ENCODE results near the gene USP49. TPM values are rescaled to one million over a fixed set of nuclear protein-coding genes. Genes with fewer than 3 reads are reported as not detected.

USP49 gene
- polyA plus RNA-seq, 6 donors from 2014 or later: 0.62 to 1.0 (median 0.69) TPM; not detected in 1

DNA sequence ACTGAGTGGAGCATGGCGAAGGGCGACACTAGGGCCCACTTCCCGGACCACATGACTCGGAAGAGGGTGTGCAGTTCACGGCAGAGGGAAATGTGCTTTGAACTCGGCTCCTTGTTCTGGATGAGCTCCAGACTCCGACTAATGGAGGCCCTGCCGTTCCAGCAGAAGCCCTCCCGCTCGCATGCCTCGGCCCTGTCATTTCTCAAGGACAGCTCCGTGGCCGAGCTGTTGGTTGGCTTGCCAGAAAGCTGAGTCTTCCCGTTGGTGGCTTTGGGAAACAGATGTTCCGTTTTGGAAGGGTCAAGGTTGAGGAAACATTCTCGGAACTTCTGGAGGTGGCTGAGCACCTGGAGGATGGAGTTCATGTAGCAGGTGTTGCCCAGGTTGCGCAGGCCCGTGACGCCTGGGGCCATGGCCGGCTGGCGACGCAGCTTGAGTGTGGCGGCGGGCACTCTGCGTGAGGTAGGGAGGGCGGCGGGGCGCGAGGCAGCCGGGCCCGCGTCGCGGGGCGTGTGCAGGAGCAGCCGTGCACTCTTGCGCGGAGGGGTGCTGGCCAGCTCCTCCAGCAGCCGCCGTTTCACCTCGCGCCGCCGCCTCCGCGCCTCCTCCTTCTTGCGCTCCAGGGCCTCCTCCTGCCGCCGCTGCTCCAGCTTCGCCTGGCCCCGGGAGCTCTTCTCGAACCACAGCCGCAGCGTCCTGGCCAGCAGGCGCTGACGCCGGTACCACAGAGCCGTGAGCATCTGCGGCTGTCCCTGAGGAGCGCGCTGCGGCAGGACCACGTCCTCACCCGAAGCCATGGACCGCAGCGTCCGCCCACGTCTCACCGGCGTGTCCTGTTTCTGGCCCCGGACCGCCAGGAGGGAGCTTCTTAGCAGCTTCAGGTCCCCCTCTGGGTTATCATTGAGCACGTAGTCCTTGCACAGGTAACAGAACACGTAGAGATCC is 89.1 kb downstream of the USP49 start:
- no peak for DNase-seq
- Mint-ChIP-seq H3K27ac (no peak overlapping the region), H3K4me1 (no peaks in the 10 kb centered on the region), H3K4me3 (no peak overlapping the region), H3K27me3 (no peaks in the 10 kb centered on the region), H3K36me3 (no peaks in the 10 kb centered on the region), H3K9me3 (no peaks in the 10 kb centered on the region)
- ATAC-seq (ENCODE audit: low read depth in 2 of 2): no peak

GRCh38 chr6:41801380-41801779 is 93.8 kb downstream of the USP49 start:
- Mint-ChIP-seq H3K4me1 (no peaks in the 10 kb centered on the region), H3K9me3 (no peaks in the 10 kb centered on the region), H3K27ac (peak overlapping the region in 2 of 6 donors; percentile 47 to 68), H3K27me3 (no peaks in the 10 kb centered on the region), H3K4me3 (no peak overlapping the region), H3K36me3 (no peaks in the 10 kb centered on the region)
- DNase-seq (no peak), ATAC-seq (ENCODE audit: low read depth in 2 of 2) (no peak)

- no peaks in the 10 kb centered on the region for H3K9me3 Mint-ChIP-seq
Measured at GRCh38 chr6:41799559-41799911, 95.6 kb downstream of the USP49 start.

DNA sequence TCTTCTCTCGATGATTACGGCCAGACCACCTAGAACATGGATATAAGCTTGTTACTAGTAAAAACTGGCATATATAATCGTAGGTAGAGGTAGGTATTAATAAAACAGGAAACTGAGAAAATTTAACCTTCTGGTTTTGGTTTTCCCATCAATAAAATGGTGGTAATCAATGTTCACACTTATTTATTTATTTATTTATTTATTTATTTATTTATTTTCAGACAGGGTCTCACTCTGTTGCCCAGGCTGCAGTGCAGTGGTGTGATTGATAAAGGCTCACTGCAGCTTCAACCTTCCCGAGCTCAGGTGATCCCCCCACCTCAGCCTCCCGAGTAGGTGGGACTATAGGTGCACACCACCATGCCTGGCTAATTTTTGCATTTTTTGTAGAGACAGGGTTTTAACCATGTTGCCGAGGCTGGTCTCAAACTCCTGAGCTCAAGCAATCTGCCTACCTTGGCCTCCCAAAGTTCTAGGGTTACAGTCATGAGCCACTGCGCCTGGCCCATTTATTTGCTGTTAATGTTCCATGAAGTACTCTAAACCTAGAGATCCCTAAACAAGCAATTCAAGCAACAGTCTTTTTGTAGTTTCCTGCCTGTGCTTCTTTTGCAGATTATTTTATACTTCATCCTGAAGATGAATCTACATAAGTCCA is 96.1 kb downstream of the USP49 start:
- H3K4me3 Mint-ChIP-seq: no peak overlapping the region
- H3K36me3 Mint-ChIP-seq: no peaks in the 10 kb centered on the region
- H3K9me3 Mint-ChIP-seq: no peaks in the 10 kb centered on the region
- no peaks in the 10 kb centered on the region for H3K27me3 Mint-ChIP-seq
- no peaks in the 10 kb centered on the region for H3K4me1 Mint-ChIP-seq
- H3K27ac Mint-ChIP-seq: no peak overlapping the region
- no peak for ATAC-seq (ENCODE audit: low read depth in 2 of 2)
- DNase-seq: no peak

More at GRCh38 chr6:41799559-41799911, 95.6 kb downstream of the USP49 start:
- H3K36me3 Mint-ChIP-seq: no peaks in the 10 kb centered on the region
- H3K4me3 Mint-ChIP-seq: peak overlapping the region in 1 of 8 donors; percentile 72
- H3K27ac Mint-ChIP-seq: peak overlapping the region in 1 of 6 donors; percentile 50
- no peak for DNase-seq
- no peaks in the 10 kb centered on the region for H3K4me1 Mint-ChIP-seq
- ATAC-seq (ENCODE audit: low read depth in 2 of 2): no peak
- H3K27me3 Mint-ChIP-seq: no peaks in the 10 kb centered on the region

DNA sequence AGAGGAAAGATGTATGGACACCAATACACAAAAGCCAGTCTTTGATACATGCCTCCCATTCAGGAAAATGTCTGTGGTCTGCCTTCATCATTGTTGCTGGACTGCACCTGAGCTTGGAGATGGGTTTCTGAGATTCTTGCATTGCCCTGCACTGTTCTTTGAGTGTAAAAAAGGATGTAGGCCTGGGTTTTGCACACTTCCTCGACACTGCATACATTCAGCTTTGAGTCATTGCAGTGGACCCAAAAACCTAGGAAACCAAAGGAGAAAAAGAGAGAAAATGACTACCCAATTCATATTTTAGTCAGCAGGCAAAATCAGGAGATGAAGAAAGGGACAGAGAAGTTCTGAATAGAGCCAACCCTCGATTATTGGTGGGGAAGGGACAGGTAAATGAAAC is 98.7 kb downstream of the USP49 start:
- ATAC-seq (ENCODE audit: low read depth in 2 of 2) (no peak), DNase-seq (no peak)
- Mint-ChIP-seq H3K9me3 (no peaks in the 10 kb centered on the region), H3K27me3 (no peaks in the 10 kb centered on the region), H3K36me3 (no peaks in the 10 kb centered on the region), H3K4me3 (no peak overlapping the region), H3K27ac (no peak overlapping the region), H3K4me1 (no peaks in the 10 kb centered on the region)

DNA sequence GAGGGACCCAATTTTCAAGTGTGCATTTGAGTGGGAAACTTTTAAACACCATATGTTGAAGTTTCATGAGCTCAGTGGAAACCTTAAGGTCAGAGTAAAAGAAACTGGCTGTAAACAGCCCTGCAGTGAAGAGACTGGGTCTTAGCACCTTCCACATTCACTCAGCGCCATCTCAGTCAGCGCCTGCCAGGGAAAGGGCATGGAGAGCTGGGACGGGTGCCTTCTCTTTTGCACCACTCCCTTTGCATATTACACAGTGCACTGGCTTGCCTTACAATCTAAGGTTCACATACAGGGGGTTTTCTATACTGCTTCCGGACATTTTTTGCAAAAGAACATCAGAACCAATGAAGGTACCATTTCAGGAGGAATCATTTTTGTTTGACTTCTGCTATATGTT is 103.2 kb downstream of the USP49 start:
- no peak for ATAC-seq (ENCODE audit: low read depth in 2 of 2)
- Mint-ChIP-seq H3K27me3 (no peaks in the 10 kb centered on the region), H3K4me1 (peaks cover 8 to 14% (median 9%) of the 10 kb centered on the region in 3 donors), H3K27ac (peak overlapping the region in 1 of 6 donors; percentile 24), H3K9me3 (no peaks in the 10 kb centered on the region), H3K36me3 (peaks cover 0 to 9% of the 10 kb centered on the region in 2 donors), H3K4me3 (peak overlapping the region in 1 of 8 donors; percentile 44)
- DNase-seq: no peak

DNA sequence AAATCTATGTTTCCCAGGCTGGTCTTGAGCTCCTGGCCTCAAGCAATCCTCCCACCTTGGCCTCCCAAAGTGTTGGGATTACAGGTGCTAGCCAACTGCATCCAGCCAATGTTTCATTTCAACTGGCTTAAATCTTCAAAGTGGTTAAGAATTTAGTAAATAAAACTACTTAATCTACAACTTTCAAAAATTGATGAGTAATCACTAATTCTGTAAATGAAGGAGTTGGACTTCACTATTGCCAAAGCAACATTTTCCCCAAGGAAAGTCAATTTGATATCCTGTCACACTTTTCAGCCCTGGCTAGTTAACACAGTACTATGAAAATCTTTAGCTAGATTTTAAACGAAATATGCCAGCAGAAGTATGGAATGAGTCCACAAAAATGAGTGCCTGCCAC is 103.9 kb downstream of the USP49 start:
- peak overlapping the region in 1 of 8 donors; percentile 44 for H3K4me3 Mint-ChIP-seq
- DNase-seq: no peak
- H3K4me1 Mint-ChIP-seq: peaks cover 8 to 15% (median 9%) of the 10 kb centered on the region in 3 donors
- ATAC-seq (ENCODE audit: low read depth in 2 of 2): no peak
- H3K27ac Mint-ChIP-seq: no peak overlapping the region
- H3K36me3 Mint-ChIP-seq: peaks cover 0 to 9% of the 10 kb centered on the region in 2 donors
- no peaks in the 10 kb centered on the region for H3K9me3 Mint-ChIP-seq
- no peaks in the 10 kb centered on the region for H3K27me3 Mint-ChIP-seq

- peak overlapping the region in 4 of 6 donors; percentile 15 to 77 (median 40) for H3K27ac Mint-ChIP-seq
- peaks cover 0 to 9% of the 10 kb centered on the region in 2 donors for H3K36me3 Mint-ChIP-seq
- H3K4me1 Mint-ChIP-seq: peaks cover 9 to 18% (median 14%) of the 10 kb centered on the region in 3 donors
- ATAC-seq (ENCODE audit: low read depth in 2 of 2) (no peak), DNase-seq (no peak)
- H3K27me3 Mint-ChIP-seq: no peaks in the 10 kb centered on the region
- peak overlapping the region in 3 of 8 donors; percentile 41 to 89 (median 82) for H3K4me3 Mint-ChIP-seq
- no peaks in the 10 kb centered on the region for H3K9me3 Mint-ChIP-seq
Measured at GRCh38 chr6:41790045-41790444, 105.1 kb downstream of the USP49 start.

GRCh38 chr6:41789390-41789724 is 105.8 kb downstream of the USP49 start:
- peak overlapping the region in 4 of 6 donors; percentile 20 to 77 (median 62) for H3K27ac Mint-ChIP-seq

DNA sequence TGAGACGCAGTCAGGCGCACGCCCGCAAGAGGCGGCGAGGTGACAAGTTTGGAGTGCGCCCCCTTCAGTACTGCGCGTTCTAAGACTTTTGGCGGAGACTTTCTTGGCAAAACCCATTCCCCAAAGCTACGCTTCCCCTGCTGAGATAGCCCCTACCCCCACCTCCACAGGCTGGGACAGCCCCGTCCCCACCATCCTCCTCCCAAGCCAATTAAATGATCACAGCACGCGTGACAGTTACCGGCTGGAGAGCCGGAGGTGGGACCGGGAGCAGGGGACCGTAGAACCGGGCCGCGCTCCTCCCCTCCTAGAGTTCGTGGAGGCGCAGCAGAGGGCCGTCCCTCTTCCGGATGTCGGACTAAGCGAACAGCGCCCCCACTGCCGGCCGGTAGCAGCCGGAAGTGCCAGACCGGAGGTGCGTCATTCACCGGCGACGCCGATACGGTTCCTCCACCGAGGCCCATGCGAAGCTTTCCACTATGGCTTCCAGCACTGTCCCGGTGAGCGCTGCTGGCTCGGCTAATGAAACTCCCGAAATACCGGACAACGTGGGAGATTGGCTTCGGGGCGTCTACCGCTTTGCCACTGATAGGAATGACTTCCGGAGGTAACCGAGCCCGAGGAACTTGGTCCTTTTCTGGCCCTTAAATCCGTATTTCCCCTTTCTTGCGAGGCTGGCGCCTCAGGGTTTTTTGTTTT is 107.8 kb downstream of the USP49 start, which contains the start of gene TOMM6:
TOMM6 (plus strand) TSS at position 476 of the 699 bp plus-strand sequence; CDS start at position 480, 4 bp downstream.
- H3K36me3 Mint-ChIP-seq: peaks cover 0 to 9% of the 10 kb centered on the region in 2 donors
- H3K4me1 Mint-ChIP-seq: peaks cover 18 to 32% (median 26%) of the 10 kb centered on the region in 3 donors
- no peaks in the 10 kb centered on the region for H3K9me3 Mint-ChIP-seq
- H3K27ac Mint-ChIP-seq: peak within 1 kb of the TSS; percentile 94 to 98 (median 96)
- DNase-seq (peak; percentile 95), ATAC-seq (ENCODE audit: low read depth in 2 of 2) (peak; percentile 79 to 81)
- peak within 1 kb of the TSS; percentile 90 to 98 (median 96) for H3K4me3 Mint-ChIP-seq
- H3K27me3 Mint-ChIP-seq: no peaks in the 10 kb centered on the region

More at GRCh38 chr6:41789390-41789724, 105.8 kb downstream of the USP49 start:
- ATAC-seq (ENCODE audit: low read depth in 2 of 2) (no peak), DNase-seq (no peak)
- Mint-ChIP-seq H3K4me1 (peaks cover 16 to 25% (median 21%) of the 10 kb centered on the region in 3 donors), H3K4me3 (peak overlapping the region in 7 of 8 donors; percentile 70 to 96 (median 89)), H3K36me3 (peaks cover 0 to 9% of the 10 kb centered on the region in 2 donors), H3K27me3 (no peaks in the 10 kb centered on the region), H3K9me3 (no peaks in the 10 kb centered on the region)

DNA sequence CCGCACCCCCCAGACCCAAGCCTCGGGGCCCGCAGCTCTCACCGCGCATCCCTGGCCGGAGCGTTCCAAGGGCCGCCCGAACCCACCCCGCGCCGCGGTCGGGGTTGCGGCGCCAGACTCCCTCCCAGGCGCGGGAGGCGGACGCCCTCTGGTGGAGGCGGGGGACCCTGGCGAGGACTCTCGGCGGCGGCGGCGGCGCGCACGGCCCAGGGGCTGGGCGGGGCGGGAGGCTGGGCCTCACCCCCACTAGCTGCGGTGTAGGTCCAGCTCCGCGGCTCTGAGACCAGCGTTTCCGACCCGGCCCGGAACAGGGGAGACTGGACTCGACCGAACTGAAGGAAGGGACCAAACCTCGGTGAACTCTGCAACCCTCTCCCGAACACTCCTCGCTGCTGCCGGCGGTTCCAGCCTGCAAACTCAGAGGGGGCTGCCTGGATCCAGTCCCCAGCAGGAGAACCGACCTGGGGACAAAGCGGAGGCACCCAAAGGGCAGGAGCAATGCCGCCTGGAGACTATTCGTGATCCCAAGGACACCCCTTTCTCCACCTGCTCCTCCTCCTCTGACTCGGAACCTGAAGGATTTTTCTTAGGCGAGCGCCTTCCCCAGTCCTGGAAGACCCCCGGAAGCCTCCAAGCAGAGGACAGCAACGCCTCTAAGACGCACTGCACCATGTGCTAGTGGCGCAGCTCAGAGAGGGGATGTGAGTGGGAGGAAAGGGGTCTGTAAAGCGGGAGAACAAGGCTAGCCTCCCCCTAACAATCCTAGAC is 108.5 kb downstream of the USP49 start:
- no peaks in the 10 kb centered on the region for H3K9me3 Mint-ChIP-seq
- H3K36me3 Mint-ChIP-seq: peaks cover 0 to 9% of the 10 kb centered on the region in 2 donors
- DNase-seq: peak; percentile 88
- H3K27ac Mint-ChIP-seq: peak overlapping the region; percentile 94 to 98 (median 96)
- peak; percentile 68 to 69 for ATAC-seq (ENCODE audit: low read depth in 2 of 2)
- peak overlapping the region; percentile 90 to 98 (median 96) for H3K4me3 Mint-ChIP-seq
- no peaks in the 10 kb centered on the region for H3K27me3 Mint-ChIP-seq
- peaks cover 18 to 32% (median 26%) of the 10 kb centered on the region in 3 donors for H3K4me1 Mint-ChIP-seq

- peak overlapping the region; percentile 82 to 98 (median 96) for H3K4me3 Mint-ChIP-seq
- DNase-seq: no peak
- H3K36me3 Mint-ChIP-seq: peaks cover 0 to 9% of the 10 kb centered on the region in 2 donors
- H3K27ac Mint-ChIP-seq: peak overlapping the region in 3 of 6 donors; percentile 80 to 96 (median 82)
- H3K27me3 Mint-ChIP-seq: no peaks in the 10 kb centered on the region
- no peaks in the 10 kb centered on the region for H3K9me3 Mint-ChIP-seq
- ATAC-seq (ENCODE audit: low read depth in 2 of 2): no peak
- H3K4me1 Mint-ChIP-seq: peaks cover 24 to 38% (median 33%) of the 10 kb centered on the region in 3 donors
Measured at GRCh38 chr6:41785689-41786450, 109.3 kb downstream of the USP49 start.

All from naive B cell (primary cell).